Lung microvascular endothelial cell (primary cell): ENCODE measurements around the gene ODF4. TPM values are rescaled to one million over a fixed set of nuclear protein-coding genes. Genes with fewer than 3 reads are reported as not detected.
"Not testable (repeated sequence)": the region's sequence is repeated elsewhere in the genome, so short reads cannot be mapped to it uniquely, and the experiment has no call there.

Experiments
- DNase-seq, 2 donors: peaks; one replicate each; pipeline versions ENCODE4 v3.0.0 to v3.0.0-alpha.2; 2010; ENCODE audit warnings: low read depth in 2 of 2
- total RNA-seq: library from RNA; depleted of rRNA; stranded (reverse); fragments of >200 nt; gene quantifications from 2 replicates; pipeline ENCODE4 v1.2.1, GENCODE V29; 2014

The ODF4 gene
- total RNA-seq, 1 donor from 2014 or later, result not detected

GRCh38 chr17:8368193-8368592, 28.6 kb downstream of the ODF4 start:
- no peak for DNase-seq

GRCh38 chr17:8369944-8370343, 30.3 kb downstream of the ODF4 start:
- no peak for DNase-seq

- peak in 1 of 2 donors; percentile 63 for DNase-seq
Observed at GRCh38 chr17:8371786-8372185, 32.1 kb downstream of the ODF4 start.

GRCh38 chr17:8372422-8372821, 32.8 kb downstream of the ODF4 start:
- DNase-seq, result no peak

- DNase-seq, result not testable (repeated sequence)
Observed at GRCh38 chr17:8373856-8374255, 34.2 kb downstream of the ODF4 start.

- DNase-seq, result peak in 1 of 2 donors; percentile 54
Observed at GRCh38 chr17:8375738-8376259, 36.2 kb downstream of the ODF4 start.

- peak; percentile 87 to 89 for DNase-seq
Observed at GRCh38 chr17:8376271-8377067, 36.8 kb downstream of the ODF4 start, which contains the start of gene KRABD2. Gene KRABD2, minus strand, starts transcription at chr17:8376704.

- no peak for DNase-seq
Observed at GRCh38 chr17:8377422-8377821, 37.8 kb downstream of the ODF4 start.

- not testable (repeated sequence) for DNase-seq
Observed at GRCh38 chr17:8378117-8378516, 38.5 kb downstream of the ODF4 start.

GRCh38 chr17:8380049-8380448, 40.4 kb downstream of the ODF4 start:
- no peak for DNase-seq

GRCh38 chr17:8382052-8382879, 42.6 kb downstream of the ODF4 start:
- peak; percentile 33 to 47 for DNase-seq

GRCh38 chr17:8382880-8383142, 43.2 kb downstream of the ODF4 start:
- no peak for DNase-seq

- DNase-seq, result peak; percentile 98 to 99
Observed at GRCh38 chr17:8383143-8383822, 43.6 kb downstream of the ODF4 start, which contains the start of gene RPL26. Gene RPL26, minus strand, starts transcription at chr17:8383193. Its CDS starts 883 bp downstream, at chr17:8382310.

- DNase-seq, result peak in 1 of 2 donors; percentile 65
Observed at GRCh38 chr17:8384801-8385378, 45.2 kb downstream of the ODF4 start.

GRCh38 chr17:8386841-8387240, 47.2 kb downstream of the ODF4 start:
- DNase-seq, result no peak

GRCh38 chr17:8387914-8388651, 48.4 kb downstream of the ODF4 start:
- no peak for DNase-seq

- DNase-seq, result no peak
Observed at GRCh38 chr17:8391711-8392110, 52.1 kb downstream of the ODF4 start.

- DNase-seq, result no peak
Observed at GRCh38 chr17:8392274-8392673, 52.6 kb downstream of the ODF4 start.

- no peak for DNase-seq
Observed at GRCh38 chr17:8392674-8393469, 53.2 kb downstream of the ODF4 start.
